IPS DF 6.9 (cell line): Measurements from ENCODE around the gene NOS1.

Experiments used
- DNase-seq: peaks from one replicate; pipeline ENCODE4 v3.0.0-alpha.2; 2013; ENCODE audit warnings: low read depth, low spot score
- H3K27ac ChIP-seq: one replicate; pipeline ENCODE4 v1.5.1; 2013; ENCODE audit warnings: low read length, control low read depth
- H3K27me3 ChIP-seq: 2 replicates; pipeline ENCODE4 v1.6.1; 2013; ENCODE audit warnings: mild to moderate bottlenecking, low read length; ENCODE audit not compliant: control insufficient read depth, insufficient read depth
- H3K36me3 ChIP-seq: 2 replicates; pipeline ENCODE4 v1.6.1; 2013; ENCODE audit warnings: low read length; ENCODE audit not compliant: control insufficient read depth, insufficient read depth
- H3K4me1 ChIP-seq: 2 replicates; pipeline ENCODE4 v1.6.1; 2013; ENCODE audit warnings: low read length; ENCODE audit not compliant: control insufficient read depth, insufficient read depth
- H3K4me3 ChIP-seq: 2 replicates; pipeline ENCODE4 v1.5.1; 2013; ENCODE audit warnings: mild to moderate bottlenecking, low read length
- H3K9me3 ChIP-seq: 2 replicates; pipeline ENCODE4 v1.6.1; 2013; ENCODE audit warnings: low read length, inconsistent platforms; ENCODE audit not compliant: control insufficient read depth, insufficient read depth
- WGBS: extraction: QIAGEN DNeasy Blood & Tissue Kit; methylation state at CpG from one replicate; pipeline ENCODE4 v1.1.7; 2013; ENCODE audit warnings: mixed read lengths, missing lambda C conversion rate; ENCODE audit not compliant: insufficient read length, insufficient coverage; 5-methylcytosine and 5-hydroxymethylcytosine counted together

NOS1 gene

DNA sequence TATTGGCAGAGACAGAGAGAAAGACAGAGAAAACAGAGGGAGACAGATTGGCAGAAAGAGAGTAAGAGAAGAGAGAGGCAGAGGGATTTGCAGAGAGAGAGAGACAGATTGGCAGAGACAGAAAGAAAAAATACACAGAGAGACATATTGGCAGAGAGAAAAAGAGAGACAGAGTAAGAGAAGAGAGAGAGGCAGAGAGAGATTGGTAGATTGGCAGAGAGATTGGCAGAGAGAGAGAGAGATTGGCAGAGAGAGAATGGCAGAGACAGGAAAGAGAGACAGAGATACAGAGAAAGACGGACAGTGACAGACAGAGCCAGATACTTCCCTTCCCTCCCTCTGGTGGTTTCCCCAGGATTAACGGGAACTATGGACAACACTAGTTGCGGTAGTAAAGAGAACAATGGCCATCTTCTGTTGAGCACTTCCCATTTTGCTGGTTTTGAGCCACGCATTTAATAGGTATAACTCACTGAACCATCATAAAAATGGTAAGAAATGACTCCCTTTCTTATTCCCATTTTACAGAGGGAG lies 2.6 kb upstream of the NOS1 start:
- WGBS: no CpG with 5 or more reads among the region's 4 CpGs
- DNase-seq: no peak
- H3K36me3 ChIP-seq: no peaks in the 10 kb centered on the region; the same call in 1 of the 2 replicates
- no peaks in the 10 kb centered on the region for H3K9me3 ChIP-seq
- no peaks in the 10 kb centered on the region for H3K4me1 ChIP-seq
- H3K27me3 ChIP-seq: peaks cover 23% of the 10 kb centered on the region; the same call in 1 of the 2 replicates
- H3K27ac ChIP-seq: no peak overlapping the region
- no peak overlapping the region for H3K4me3 ChIP-seq

DNA sequence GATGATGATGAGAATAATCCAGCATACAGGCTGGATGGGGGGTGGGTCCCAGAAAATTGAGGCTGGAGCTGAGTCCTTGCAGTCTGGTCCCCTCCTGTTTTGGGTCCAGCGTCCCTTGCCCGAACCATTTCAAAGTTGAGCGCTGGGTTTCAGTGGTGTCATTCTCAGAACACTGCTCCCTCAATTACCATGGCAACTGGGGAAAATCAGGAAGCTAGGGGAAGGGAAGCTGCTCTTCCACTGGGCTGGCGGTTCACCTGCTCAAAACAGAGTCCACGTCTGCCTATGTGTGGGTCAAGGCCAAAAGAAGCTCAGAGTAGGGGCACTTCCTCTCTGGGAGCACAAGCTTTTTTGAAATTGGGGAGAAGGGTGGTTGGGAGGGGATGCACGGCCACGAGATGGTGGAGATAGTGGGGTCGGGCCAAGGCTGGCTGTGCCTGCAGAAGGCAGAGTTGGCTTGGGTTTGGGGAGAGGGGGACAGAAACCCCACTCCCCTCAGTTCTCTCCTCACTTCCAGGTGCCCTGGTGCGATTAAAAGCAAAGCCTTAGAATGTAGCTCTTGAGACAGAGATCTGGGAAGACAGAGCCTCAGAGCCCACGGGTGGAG lies 1.7 kb upstream of the NOS1 start:
- Histone ChIP-seq H3K27me3 (peaks cover 32% of the 10 kb centered on the region; the same call in 1 of the 2 replicates), H3K27ac (no peak overlapping the region), H3K9me3 (no peaks in the 10 kb centered on the region), H3K4me3 (no peak overlapping the region), H3K36me3 (no peaks in the 10 kb centered on the region; the same call in 1 of the 2 replicates), H3K4me1 (no peaks in the 10 kb centered on the region)
- DNase-seq: no peak
- WGBS: no CpG with 5 or more reads among the region's 10 CpGs

DNA sequence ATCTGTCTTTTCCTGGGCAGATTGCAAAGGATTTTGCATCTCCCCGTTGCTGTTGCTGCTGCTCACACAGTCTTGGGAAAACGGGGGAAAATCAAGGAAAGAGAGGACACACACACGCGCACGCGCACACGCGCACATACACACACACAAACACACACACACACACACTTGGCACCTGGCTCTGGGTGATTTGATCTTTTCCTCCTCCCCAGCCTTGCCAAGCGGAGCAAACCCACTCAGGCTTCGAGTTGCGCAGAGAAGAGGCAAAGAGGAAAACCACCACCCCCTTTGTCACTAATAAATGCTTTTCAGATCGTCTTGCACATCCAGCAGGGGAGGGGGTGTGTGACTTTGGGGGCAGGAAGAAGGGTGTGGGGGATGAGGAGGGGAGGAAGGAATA lies 965 bp upstream of the NOS1 start:
- Histone ChIP-seq H3K36me3 (no peaks in the 10 kb centered on the region; the same call in 1 of the 2 replicates), H3K9me3 (no peaks in the 10 kb centered on the region), H3K27me3 (peaks cover 32% of the 10 kb centered on the region), H3K4me1 (no peaks in the 10 kb centered on the region), H3K27ac (no peak overlapping the region), H3K4me3 (no peak overlapping the region)
- WGBS: no CpG with 5 or more reads among the region's 12 CpGs
- DNase-seq: no peak

DNA sequence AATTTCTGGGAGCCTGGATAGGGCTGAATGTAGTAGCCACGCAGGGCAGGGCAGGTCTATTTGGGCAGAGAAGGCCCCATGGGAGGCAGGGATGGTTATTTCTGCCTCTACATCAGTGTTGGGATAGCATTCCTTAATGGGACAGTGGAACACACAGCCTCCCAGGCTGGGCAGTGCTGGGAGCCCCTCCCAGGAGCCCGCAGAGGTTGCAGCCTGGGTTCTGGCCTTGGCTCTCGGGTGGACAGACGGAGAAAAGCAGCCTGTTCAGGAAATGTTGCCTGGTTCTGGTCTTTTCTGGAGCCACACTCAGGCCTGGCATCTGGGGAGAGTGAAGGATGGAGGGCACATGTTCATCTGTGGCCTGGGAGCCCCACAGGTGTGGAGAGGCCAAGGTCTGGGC lies 479 bp upstream of the NOS1 start:
- WGBS: no CpG with 5 or more reads among the region's 4 CpGs
- H3K36me3 ChIP-seq: no peaks in the 10 kb centered on the region; the same call in 1 of the 2 replicates
- no peak overlapping the region for H3K4me3 ChIP-seq
- no peaks in the 10 kb centered on the region for H3K4me1 ChIP-seq
- DNase-seq: no peak
- H3K9me3 ChIP-seq: no peaks in the 10 kb centered on the region
- H3K27ac ChIP-seq: no peak overlapping the region
- peaks cover 32% of the 10 kb centered on the region for H3K27me3 ChIP-seq

DNA sequence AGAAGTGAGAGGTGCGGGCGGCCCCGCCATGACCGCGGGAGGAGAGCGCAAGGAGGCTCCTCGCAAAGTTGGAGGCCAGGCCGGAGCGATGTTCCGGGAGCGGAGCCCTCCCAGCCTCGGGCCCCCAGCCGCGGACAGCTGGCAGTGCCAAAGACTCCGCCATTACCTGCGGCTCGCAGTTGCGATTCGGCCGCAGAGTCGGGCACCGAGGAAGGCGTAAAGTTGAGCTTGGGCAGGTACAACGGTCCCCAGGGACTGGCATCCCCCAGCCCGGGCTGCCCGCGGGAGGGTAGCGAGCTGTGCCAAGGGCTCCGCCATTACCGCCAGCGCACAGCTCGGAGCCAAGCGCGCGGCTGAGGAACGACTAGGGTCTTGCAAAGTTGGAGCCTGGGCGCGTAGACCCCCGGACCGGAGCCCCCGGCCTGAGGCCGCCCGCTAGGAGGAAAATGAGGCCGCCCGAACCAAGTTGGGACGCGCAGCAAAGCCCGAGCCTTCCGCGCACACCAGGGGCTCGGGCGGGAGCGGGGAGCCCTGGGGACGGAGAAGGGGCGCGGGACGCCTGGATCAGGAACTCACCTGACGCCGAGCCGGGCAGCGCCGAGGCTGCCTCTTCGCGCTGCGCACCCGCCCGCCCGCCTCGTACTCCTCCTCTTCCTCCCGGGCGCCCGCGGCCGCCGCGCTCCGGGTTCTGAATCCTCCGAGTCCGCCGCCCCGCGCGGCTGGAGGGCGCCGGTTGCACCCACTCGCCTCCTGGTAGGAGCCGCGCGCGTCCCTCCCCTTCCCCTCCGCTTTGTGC lies 677 bp downstream of the NOS1 start:
- H3K27ac ChIP-seq: no peak overlapping the region
- H3K4me1 ChIP-seq: no peaks in the 10 kb centered on the region
- no peaks in the 10 kb centered on the region; the same call in 1 of the 2 replicates for H3K36me3 ChIP-seq
- H3K27me3 ChIP-seq: peaks cover 32% of the 10 kb centered on the region
- no CpG with 5 or more reads among the region's 91 CpGs for WGBS
- no peak for DNase-seq
- H3K9me3 ChIP-seq: no peaks in the 10 kb centered on the region
- H3K4me3 ChIP-seq: peak overlapping the region; percentile 98

DNA sequence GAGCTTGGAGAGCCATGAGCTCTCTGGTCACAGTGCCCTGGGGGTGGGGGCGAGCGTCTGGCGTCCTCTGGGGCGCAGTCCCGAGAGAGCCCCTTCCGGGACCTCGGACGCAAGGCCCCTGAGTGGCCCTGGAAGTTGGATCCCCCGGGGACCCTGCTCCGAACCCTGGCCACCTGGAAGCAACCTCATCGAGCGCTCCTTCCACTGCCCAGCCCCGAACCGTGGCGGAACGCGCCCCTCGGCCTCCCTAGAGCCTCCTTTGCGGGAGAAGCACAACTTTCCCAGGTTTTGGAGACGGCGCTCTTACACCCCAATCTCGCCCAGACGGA lies 1.2 kb downstream of the NOS1 start:
- H3K4me1 ChIP-seq: no peaks in the 10 kb centered on the region
- no peak for DNase-seq
- peak overlapping the region; percentile 98 for H3K4me3 ChIP-seq
- no peaks in the 10 kb centered on the region for H3K9me3 ChIP-seq
- no peak overlapping the region for H3K27ac ChIP-seq
- peaks cover 32% of the 10 kb centered on the region for H3K27me3 ChIP-seq
- H3K36me3 ChIP-seq: no peaks in the 10 kb centered on the region; the same call in 1 of the 2 replicates
- no CpG with 5 or more reads among the region's 23 CpGs for WGBS

DNA sequence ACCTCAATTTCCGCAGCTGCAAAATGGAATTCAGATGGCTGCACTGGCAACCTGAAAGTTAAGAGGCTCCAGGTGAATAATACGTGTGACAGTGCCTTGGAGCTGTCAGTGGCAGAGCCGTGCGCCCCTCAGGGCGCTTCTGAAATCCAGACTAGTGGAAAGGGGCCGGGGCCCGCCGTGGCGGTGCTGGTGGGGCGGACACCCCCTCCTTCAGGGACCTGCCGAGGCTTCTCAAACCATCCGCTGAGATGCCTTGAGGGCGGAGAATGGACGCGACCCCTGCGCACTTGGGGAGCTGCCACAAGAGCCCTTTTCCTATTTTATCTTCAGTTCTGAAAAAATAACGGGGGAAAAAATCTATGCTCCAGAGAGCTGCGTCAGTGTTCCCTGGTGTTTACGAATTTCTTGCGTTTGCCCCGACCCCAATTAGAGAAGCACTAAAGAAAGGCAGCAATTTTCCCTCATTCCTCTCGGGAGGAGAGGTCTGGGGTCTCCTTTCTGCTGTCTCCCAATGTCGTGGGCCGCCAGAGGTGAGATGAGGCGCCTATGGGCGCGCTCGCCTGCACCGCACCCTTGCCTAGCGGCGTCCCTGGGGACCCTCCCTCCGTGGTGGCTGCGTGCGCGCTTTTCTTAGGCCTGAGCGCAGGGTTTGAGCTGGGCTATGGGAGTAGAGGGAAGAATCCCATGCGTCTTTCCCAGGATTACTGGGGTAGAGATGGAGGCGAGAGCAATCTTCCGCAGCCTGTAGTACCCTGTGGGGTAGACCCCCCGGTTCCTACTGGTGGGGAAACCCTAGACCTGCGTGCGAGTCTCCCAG lies 2.2 kb downstream of the NOS1 start:
- Histone ChIP-seq H3K36me3 (no peaks in the 10 kb centered on the region; the same call in 1 of the 2 replicates), H3K4me1 (no peaks in the 10 kb centered on the region), H3K27me3 (peaks cover 32% of the 10 kb centered on the region), H3K9me3 (no peaks in the 10 kb centered on the region), H3K4me3 (no peak overlapping the region), H3K27ac (no peak overlapping the region)
- DNase-seq: no peak
- WGBS: no CpG with 5 or more reads among the region's 42 CpGs

DNA sequence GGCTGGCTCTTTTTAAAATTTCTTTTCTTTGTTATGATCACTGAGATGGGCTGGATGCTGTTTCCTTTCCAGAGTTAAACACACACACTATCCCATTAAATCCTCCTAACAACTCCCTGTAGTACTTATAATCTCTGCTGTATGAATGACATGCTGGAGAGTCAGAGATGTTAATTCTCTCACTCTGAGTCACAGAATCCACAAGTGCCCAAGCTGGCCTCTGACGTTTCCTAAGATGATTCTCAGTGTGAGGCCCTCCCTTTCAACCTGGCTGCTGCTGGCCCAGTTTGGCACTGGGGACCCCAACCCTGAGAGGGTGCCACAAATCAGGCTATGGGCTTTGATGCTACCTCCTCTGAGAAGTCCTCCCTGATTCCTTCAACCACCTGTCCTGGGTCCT lies 5.4 kb downstream of the NOS1 start:
- H3K9me3 ChIP-seq: no peaks in the 10 kb centered on the region
- no CpG with 5 or more reads among the region's 1 CpG for WGBS

DNA sequence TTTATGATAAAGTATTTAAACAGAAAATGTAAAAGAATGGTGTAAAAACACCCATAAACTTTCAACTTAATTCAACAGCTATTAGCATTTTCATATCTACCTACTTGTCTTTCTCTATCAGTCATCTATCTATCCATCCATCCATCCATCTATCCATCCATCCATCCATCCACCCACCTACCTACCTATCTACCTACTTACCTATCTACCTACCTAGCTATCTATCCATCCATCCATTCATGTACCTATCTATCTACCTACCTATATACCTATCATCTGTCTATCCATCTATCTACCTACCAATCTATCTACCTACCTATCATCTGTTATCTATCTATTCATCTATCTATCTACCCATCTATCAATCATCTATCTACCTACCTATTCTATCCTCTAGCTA lies 8.5 kb downstream of the NOS1 start:
- H3K36me3 ChIP-seq: no peaks in the 10 kb centered on the region
- no peaks in the 10 kb centered on the region; the same call in 1 of the 2 replicates for H3K27me3 ChIP-seq
- DNase-seq: no peak
- H3K4me1 ChIP-seq: no peaks in the 10 kb centered on the region
- no peak overlapping the region for H3K4me3 ChIP-seq
- no peak overlapping the region for H3K27ac ChIP-seq
- H3K9me3 ChIP-seq: no peaks in the 10 kb centered on the region

More for the DNA sequence above, 5.4 kb downstream of the NOS1 start:
- DNase-seq: no peak
- no peaks in the 10 kb centered on the region for H3K4me1 ChIP-seq
- no peaks in the 10 kb centered on the region; the same call in 1 of the 2 replicates for H3K36me3 ChIP-seq
- no peak overlapping the region for H3K4me3 ChIP-seq
- no peak overlapping the region for H3K27ac ChIP-seq
- H3K27me3 ChIP-seq: peaks cover 22% of the 10 kb centered on the region

DNA sequence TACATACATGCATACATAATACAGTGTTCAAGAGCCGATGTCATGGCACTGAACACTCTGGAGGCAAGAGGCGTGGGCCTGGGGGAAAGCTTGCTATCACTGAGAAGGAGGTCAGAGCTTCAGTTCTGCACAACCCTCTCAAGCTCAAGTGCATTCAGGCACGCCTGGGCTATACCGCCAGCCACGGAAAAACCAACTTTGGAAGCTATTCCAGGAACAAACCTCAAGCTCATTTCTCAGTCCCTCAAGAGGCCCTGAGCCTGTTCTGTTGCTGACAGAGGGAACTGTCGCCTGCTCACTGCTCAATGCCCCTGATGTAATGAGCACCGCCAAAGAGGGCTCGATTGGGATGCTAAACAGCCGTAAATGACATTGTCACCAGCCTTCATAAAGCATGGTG lies 9.2 kb downstream of the NOS1 start:
- H3K27me3 ChIP-seq: no peaks in the 10 kb centered on the region
- H3K4me1 ChIP-seq: peaks cover 2% of the 10 kb centered on the region; the same call in 1 of the 2 replicates
- H3K9me3 ChIP-seq: no peaks in the 10 kb centered on the region
- H3K27ac ChIP-seq: no peak overlapping the region
- no peaks in the 10 kb centered on the region for H3K36me3 ChIP-seq
- no peak overlapping the region for H3K4me3 ChIP-seq
- no CpG with 5 or more reads among the region's 9 CpGs for WGBS
- no peak for DNase-seq
